KMS-11 (cell line): ENCODE data around the gene ST6GAL2.

Experiments used
- H2AFZ ChIP-seq: fragments of 200-600 bp; sonication (generic); 2 replicates; pipeline ENCODE4 v1.6.1; 2016; ENCODE audit warnings: antibody characterized with exemption, mixed run types, low read depth
- H3K27ac ChIP-seq: fragments of 200-600 bp; sonication (generic); 2 replicates; pipeline ENCODE4 v1.6.1; 2016; ENCODE audit warnings: mild to moderate bottlenecking, mixed run types
- H3K27me3 ChIP-seq: fragments of 200-600 bp; sonication (generic); 2 replicates; pipeline ENCODE4 v1.6.1; 2017; ENCODE audit warnings: mild to moderate bottlenecking, low read depth, mixed run types, moderate library complexity; ENCODE audit not compliant: insufficient read depth
- H3K36me3 ChIP-seq: fragments of 200-600 bp; sonication (generic); 2 replicates; pipeline ENCODE4 v1.6.1; 2017; ENCODE audit warnings: mild to moderate bottlenecking, mixed run types; ENCODE audit not compliant: insufficient read depth
- H3K4me1 ChIP-seq: fragments of 200-600 bp; sonication (generic); 2 replicates; pipeline ENCODE4 v1.6.1; 2016; ENCODE audit warnings: mild to moderate bottlenecking, low read depth, mixed run types; ENCODE audit not compliant: poor library complexity, severe bottlenecking
- H3K4me2 ChIP-seq: fragments of 200-600 bp; sonication (generic); 2 replicates; pipeline ENCODE4 v1.7.0; 2016; ENCODE audit warnings: mild to moderate bottlenecking, mixed run types
- H3K4me3 ChIP-seq: fragments of 200-600 bp; sonication (generic); IDR thresholded peaks from 2 replicates; pipeline ENCODE4 v1.6.1; 2017; ENCODE audit warnings: low read depth, low read length, mixed read lengths; ENCODE audit not compliant: insufficient read depth
- H3K79me2 ChIP-seq: fragments of 200-600 bp; sonication (generic); 2 replicates; pipeline ENCODE4 v1.6.1; 2016; ENCODE audit warnings: low read depth, mixed run types; ENCODE audit not compliant: insufficient read depth
- H3K9ac ChIP-seq: fragments of 200-600 bp; sonication (generic); 2 replicates; pipeline ENCODE4 v1.6.1; 2016; ENCODE audit warnings: mild to moderate bottlenecking, mixed run types
- H4K20me1 ChIP-seq: fragments of 200-600 bp; sonication (generic); 2 replicates; pipeline ENCODE4 v1.6.1; 2016; ENCODE audit warnings: mild to moderate bottlenecking, mixed run types; ENCODE audit not compliant: insufficient read depth
- TF ChIP-seq, protein P1 (sequence below): fragments of 200-600 bp; sonication (generic); conservative IDR thresholded peaks from 2 replicates; pipeline ENCODE4 v1.6.1; 2017; ENCODE audit warnings: low read depth, mild to moderate bottlenecking, antibody characterized with exemption, low read length, moderate library complexity, mixed read lengths

The ST6GAL2 gene

DNA sequence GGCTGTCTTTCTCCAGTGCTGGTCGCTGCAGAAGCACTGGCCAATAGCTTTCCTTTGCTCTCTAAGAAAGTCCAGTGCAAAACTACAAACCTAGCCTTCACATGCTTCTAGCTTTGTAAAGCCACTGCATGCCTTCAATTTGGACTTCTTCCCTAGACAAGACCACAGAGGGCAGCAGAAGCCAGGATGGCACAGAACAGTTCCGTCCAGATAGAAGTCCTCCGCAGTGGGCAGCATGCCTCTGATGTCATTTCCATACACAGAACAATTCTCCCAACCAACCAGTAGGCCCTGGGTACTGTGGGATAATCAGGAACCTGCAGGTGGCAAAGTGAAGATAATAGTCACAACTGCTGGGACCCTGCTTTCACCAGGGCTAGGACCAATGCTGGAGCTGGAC lies 3.3 kb downstream of the ST6GAL2 start:
- Histone ChIP-seq H3K27ac (no peak overlapping the region), H3K27me3 (no peaks in the 10 kb centered on the region), H4K20me1 (no peaks in the 10 kb centered on the region), H3K36me3 (no peaks in the 10 kb centered on the region), H3K4me2 (no peak overlapping the region), H3K4me3 (no peak overlapping the region), H2AFZ (no peak overlapping the region), H3K4me1 (no peaks in the 10 kb centered on the region), H3K79me2 (no peaks in the 10 kb centered on the region), H3K9ac (no peak overlapping the region)
- TF ChIP-seq, protein P1, sequence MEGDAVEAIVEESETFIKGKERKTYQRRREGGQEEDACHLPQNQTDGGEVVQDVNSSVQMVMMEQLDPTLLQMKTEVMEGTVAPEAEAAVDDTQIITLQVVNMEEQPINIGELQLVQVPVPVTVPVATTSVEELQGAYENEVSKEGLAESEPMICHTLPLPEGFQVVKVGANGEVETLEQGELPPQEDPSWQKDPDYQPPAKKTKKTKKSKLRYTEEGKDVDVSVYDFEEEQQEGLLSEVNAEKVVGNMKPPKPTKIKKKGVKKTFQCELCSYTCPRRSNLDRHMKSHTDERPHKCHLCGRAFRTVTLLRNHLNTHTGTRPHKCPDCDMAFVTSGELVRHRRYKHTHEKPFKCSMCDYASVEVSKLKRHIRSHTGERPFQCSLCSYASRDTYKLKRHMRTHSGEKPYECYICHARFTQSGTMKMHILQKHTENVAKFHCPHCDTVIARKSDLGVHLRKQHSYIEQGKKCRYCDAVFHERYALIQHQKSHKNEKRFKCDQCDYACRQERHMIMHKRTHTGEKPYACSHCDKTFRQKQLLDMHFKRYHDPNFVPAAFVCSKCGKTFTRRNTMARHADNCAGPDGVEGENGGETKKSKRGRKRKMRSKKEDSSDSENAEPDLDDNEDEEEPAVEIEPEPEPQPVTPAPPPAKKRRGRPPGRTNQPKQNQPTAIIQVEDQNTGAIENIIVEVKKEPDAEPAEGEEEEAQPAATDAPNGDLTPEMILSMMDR = no peak

DNA sequence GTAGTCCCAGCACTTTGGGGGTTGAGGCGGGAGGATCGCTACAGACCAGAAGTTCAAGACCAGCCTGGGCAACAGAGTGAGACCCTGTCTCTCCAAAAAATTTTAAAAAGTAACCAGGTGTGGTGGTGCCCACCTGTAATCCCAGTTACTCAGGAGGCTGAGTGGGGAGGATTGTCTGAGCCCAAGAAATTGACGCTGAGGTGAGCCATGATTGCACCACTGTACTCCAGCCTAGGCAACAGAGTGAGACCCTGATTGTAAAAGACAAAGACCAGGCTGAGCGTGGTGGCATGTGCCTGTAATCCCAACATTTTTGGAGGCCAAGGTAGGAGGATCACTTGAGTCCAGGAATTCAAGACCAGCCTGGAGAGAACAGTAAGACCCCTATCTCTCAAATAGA lies 7.8 kb downstream of the ST6GAL2 start:
- TF ChIP-seq, protein P1 = no peak
- H3K4me1 ChIP-seq = no peaks in the 10 kb centered on the region
- no peak overlapping the region for H3K27ac ChIP-seq
- no peak overlapping the region for H3K4me3 ChIP-seq
- H4K20me1 ChIP-seq = no peaks in the 10 kb centered on the region
- H2AFZ ChIP-seq = no peak overlapping the region
- H3K79me2 ChIP-seq = no peaks in the 10 kb centered on the region
- H3K4me2 ChIP-seq = no peak overlapping the region
- H3K36me3 ChIP-seq = no peaks in the 10 kb centered on the region
- H3K9ac ChIP-seq = no peak overlapping the region
- no peaks in the 10 kb centered on the region for H3K27me3 ChIP-seq

DNA sequence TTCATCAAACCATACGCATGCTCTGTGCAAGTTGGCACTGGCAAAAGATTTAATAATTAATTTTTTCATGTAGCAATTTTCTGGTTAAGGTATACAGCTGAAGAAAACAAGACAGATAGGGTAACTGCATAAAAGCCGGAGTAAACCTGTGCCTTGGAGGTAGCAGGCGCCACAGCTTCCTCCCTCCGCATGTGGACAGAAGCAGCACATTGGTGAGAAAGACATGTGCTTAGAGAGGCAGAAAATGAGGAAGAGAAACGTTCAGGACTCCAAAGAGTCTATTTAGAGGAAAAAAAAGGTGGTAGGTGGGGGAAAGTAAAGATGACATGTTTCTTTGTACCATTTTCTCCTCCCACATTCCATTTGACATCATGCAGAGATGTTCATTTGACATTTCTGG lies 9.3 kb downstream of the ST6GAL2 start:
- Histone ChIP-seq H3K79me2 (no peaks in the 10 kb centered on the region), H3K27me3 (no peaks in the 10 kb centered on the region)

DNA sequence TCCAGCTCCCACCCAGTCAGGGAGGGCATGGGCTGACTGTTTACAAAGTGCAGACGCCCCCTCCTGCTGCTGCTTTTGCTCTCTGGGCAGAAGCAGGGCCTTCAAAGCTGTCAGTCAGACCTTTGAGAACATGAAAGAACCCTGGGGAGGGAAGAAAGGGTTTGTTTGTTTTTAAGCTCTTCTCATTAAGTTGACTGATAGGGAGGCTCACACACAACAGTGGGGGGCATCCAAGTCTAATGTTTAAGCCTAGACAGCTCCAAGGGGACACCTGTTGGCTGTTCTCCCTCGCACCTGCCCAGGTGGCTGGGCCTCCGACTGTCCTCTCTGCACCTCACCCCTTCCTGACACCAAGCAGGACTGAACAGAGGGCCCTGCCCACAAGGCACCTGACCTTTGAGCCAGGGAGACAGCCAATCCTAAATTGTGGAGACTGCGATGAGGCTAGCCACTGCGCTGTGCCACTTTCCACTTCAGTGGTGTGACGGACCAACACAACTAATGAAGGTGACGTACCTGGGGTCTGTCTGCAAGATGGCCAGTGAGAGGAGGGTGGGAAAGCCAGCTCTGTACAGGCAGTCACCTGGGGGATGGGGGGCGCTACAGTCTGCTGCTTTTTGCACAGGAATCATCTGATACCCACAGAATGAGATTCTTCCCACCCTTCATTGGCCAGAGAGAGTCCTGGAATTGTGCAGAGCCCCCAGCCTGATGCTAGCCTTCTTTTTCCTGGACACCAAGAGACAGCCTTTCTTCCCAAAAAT lies 16.3 kb downstream of the ST6GAL2 start:
- no peak overlapping the region for H3K27ac ChIP-seq
- H3K27me3 ChIP-seq = no peaks in the 10 kb centered on the region
- H3K9ac ChIP-seq = no peak overlapping the region
- H3K4me3 ChIP-seq = no peak overlapping the region
- H3K79me2 ChIP-seq = no peaks in the 10 kb centered on the region
- H3K4me2 ChIP-seq = no peak overlapping the region
- H3K4me1 ChIP-seq = no peaks in the 10 kb centered on the region
- H4K20me1 ChIP-seq = no peaks in the 10 kb centered on the region
- H2AFZ ChIP-seq = no peak overlapping the region
- TF ChIP-seq, protein P1 = no peak
- no peaks in the 10 kb centered on the region for H3K36me3 ChIP-seq

More for the DNA sequence above, 9.3 kb downstream of the ST6GAL2 start:
- Histone ChIP-seq H3K27ac (no peak overlapping the region), H3K4me1 (no peaks in the 10 kb centered on the region), H3K4me2 (no peak overlapping the region), H4K20me1 (no peaks in the 10 kb centered on the region), H3K36me3 (no peaks in the 10 kb centered on the region), H3K4me3 (no peak overlapping the region), H2AFZ (no peak overlapping the region), H3K9ac (no peak overlapping the region)
- TF ChIP-seq, protein P1 = no peak
